ENCODE data around the gene GLB1L2.

GLB1L2 gene

DNA sequence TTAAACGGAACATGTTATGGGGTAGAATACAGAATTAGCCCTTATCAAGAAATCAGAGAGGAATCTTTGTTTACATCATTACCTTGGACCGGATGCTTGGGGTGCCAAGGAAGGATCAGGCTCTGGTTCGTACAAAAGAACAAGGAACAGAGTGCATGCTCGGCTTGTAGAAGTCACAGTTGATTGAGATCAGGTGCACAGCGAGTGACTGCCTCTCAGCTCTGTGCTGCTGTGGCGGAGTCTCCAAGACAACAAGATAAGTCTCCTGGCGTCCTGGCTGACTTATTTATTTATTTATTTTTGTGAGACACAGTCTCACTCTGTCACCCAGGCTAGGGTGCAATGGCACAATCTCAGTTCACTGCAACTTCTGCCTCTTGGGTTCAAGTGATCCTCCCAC lies 31.8 kb downstream of the GLB1L2 start:
- no peak for DNase-seq (ENCODE audit: extremely low spot score, insufficient read length, low read depth)
- no peak for FAIRE-seq

DNA sequence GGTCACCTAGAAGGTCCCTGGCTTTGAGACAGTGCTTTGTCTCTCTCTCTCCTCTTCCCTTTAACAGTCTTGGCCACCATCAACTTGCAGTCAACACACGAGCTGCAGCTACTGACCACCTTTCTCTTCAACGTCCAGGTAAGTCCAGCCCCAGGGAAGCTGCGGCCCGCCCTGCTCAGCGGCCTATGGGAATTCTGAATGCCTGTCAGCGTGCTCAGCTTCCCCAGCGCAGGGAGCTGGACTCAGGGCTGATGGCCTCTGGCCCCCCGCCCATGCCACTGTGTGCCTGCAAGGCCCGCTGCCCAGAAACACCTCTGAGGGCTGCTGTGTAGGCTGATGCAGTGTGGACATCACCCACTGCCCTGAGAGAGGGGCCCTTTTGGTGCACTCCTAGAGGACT lies 32.5 kb downstream of the GLB1L2 start:
- FAIRE-seq, result no peak

GRCh38 chr11:134365011-134365925 lies 33.5 kb downstream of the GLB1L2 start:
- DNase-seq (ENCODE audit: extremely low spot score, insufficient read length, low read depth) (no peak), FAIRE-seq (no peak)

More for the DNA sequence above, 32.5 kb downstream of the GLB1L2 start:
- DNase-seq (ENCODE audit: extremely low spot score, insufficient read length, low read depth), result no peak

GRCh38 chr11:134366254-134366653 lies 34.5 kb downstream of the GLB1L2 start:
- DNase-seq (ENCODE audit: extremely low spot score, insufficient read length, low read depth) (no peak), FAIRE-seq (no peak)

DNA sequence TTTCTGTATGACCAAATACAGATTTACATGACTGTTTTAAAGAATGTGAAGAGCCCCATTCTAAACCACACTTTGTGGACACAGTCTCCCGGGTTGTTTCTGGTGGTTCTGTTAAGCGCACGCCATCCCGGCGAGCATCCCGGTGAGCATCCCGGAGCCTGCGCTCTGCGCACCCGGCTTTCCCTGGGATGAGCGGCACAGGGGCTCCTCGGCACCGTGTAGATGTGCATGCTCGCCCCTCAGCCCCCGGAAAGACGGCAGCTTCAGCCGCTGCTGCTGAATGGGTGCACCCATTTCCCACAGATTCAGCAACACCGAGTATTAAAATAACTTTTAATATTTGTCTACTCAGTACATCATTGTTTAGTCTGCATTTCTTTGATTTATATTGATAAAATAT lies 36.0 kb downstream of the GLB1L2 start:
- DNase-seq (ENCODE audit: extremely low spot score, insufficient read length, low read depth), result no peak
- FAIRE-seq, result no peak

GRCh38 chr11:134369656-134370525 lies 38.1 kb downstream of the GLB1L2 start:
- FAIRE-seq (no peak), DNase-seq (ENCODE audit: extremely low spot score, insufficient read length, low read depth) (no peak)

GRCh38 chr11:134370526-134371435 lies 39.0 kb downstream of the GLB1L2 start:
- no peak for DNase-seq (ENCODE audit: extremely low spot score, insufficient read length, low read depth)
- FAIRE-seq, result no peak

- FAIRE-seq (no peak), DNase-seq (ENCODE audit: extremely low spot score, insufficient read length, low read depth) (no peak)
These were observed 39.8 kb downstream of the GLB1L2 start for GRCh38 chr11:134371436-134372185.

GRCh38 chr11:134372536-134372935 lies 40.7 kb downstream of the GLB1L2 start:
- FAIRE-seq, result no peak
- no peak for DNase-seq (ENCODE audit: extremely low spot score, insufficient read length, low read depth)

GRCh38 chr11:134372961-134373360 lies 41.2 kb downstream of the GLB1L2 start:
- DNase-seq (ENCODE audit: extremely low spot score, insufficient read length, low read depth) (no peak), FAIRE-seq (no peak)

GRCh38 chr11:134373591-134374052 lies 41.8 kb downstream of the GLB1L2 start:
- no peak for DNase-seq (ENCODE audit: extremely low spot score, insufficient read length, low read depth)

GRCh38 chr11:134374171-134374570 lies 42.4 kb downstream of the GLB1L2 start:
- FAIRE-seq, result no peak
- no peak for DNase-seq (ENCODE audit: extremely low spot score, insufficient read length, low read depth)

More at GRCh38 chr11:134373591-134374052, 41.8 kb downstream of the GLB1L2 start:
- FAIRE-seq, result no peak

DNA sequence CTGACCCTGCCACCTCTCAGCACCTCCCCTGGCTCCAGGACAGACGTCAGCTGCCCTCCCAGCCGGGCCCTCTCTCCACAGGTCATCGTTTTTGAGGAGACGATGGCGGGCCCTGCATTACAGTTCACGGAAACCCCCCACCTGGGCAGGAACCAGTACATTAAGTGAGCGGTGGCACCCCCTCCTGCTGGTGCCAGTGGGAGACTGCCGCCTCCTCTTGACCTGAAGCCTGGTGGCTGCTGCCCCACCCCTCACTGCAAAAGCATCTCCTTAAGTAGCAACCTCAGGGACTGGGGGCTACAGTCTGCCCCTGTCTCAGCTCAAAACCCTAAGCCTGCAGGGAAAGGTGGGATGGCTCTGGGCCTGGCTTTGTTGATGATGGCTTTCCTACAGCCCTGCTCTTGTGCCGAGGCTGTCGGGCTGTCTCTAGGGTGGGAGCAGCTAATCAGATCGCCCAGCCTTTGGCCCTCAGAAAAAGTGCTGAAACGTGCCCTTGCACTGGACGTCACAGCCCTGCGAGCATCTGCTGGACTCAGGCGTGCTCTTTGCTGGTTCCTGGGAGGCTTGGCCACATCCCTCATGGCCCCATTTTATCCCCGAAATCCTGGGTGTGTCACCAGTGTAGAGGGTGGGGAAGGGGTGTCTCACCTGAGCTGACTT lies 43.2 kb downstream of the GLB1L2 start:
- DNase-seq (ENCODE audit: extremely low spot score, insufficient read length, low read depth) (no peak), FAIRE-seq (no peak)

- FAIRE-seq (no peak), DNase-seq (ENCODE audit: extremely low spot score, insufficient read length, low read depth) (no peak)
These were observed 44.5 kb downstream of the GLB1L2 start for GRCh38 chr11:134376150-134376921.

DNA sequence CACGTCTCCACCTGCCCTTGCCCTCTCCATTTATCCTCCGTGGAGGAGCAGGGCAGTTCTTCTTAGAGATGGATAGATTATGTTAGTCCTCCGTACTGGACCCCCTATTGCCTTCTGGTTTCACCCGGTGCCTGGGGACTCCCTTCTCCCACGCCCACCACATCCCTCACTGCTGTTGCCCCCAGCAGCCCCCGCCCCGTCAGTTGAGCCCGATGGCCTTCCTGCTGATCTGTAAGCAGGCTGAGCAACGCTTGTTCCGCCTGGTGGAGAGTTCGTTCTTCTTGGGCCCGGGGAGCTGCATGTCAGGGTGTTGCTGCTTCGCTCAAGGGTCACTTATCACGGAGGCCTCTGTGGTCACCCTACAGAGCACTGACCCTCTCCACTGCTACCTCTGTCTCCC lies 46.1 kb downstream of the GLB1L2 start:
- no peak for DNase-seq (ENCODE audit: extremely low spot score, insufficient read length, low read depth)
- no peak for FAIRE-seq

DNA sequence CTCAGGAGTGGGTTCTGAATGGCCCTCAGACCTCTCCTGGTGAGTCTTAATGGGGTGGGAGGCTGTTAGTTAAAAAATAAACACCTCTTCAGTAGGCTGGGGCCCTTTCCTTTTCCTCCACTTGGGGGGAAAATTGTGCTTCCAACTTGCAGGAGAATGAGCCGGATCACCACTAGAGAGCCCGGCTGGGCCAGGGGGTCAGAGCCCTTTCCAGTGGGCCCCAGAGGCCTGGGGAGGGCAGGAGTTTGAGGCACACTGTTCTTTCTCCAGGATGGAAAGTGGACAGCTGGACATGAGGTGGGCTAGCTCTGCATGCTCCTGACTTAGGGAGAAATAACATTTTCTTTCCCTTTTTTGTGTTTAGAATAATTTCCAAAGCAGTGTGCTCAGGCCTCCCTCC lies 47.5 kb downstream of the GLB1L2 start:
- no peak for DNase-seq (ENCODE audit: extremely low spot score, insufficient read length, low read depth)
- FAIRE-seq, result no peak

GRCh38 chr11:134380229-134380628 lies 48.4 kb downstream of the GLB1L2 start:
- DNase-seq (ENCODE audit: extremely low spot score, insufficient read length, low read depth) (no peak), FAIRE-seq (no peak)

DNA sequence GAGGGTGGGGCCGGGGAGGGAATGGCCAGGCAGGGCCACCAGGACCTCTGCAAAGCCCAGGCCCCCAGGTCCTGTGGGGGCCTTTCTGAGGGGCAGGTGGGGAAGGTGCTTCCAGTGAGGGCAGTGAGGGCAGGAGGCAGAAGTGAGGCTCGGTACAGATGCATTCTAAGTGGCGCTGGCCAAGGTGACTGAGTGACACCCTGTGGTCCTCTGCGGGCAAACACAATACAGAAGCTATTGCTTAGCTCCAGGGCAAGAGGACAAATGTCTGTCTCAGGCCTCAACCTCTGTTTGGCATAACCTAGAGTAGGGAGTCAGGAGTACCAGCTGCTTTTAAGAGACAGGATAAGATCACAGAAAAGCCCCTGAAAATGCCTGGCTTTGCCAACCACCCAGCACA lies 49.0 kb downstream of the GLB1L2 start:
- no peak for FAIRE-seq

More for the DNA sequence above, 49.0 kb downstream of the GLB1L2 start:
- DNase-seq (ENCODE audit: extremely low spot score, insufficient read length, low read depth), result no peak

Data from GM18507 (cell line).